HEK293 (cell line): ENCODE results near the gene CKAP4.

Source experiments
- ELK4 ChIP-seq: IDR thresholded peaks from 2 replicates; pipeline ENCODE4 v1.6.1; 2011; ENCODE audit warnings: mild to moderate bottlenecking, low read depth, low read length, borderline replicate concordance
- OVOL3 ChIP-seq: fragments of 450-650 bp; formaldehyde crosslinking; IDR thresholded peaks from 2 replicates; pipeline ENCODE4 v1.5.1; 2016; ENCODE audit warnings: missing biosample characterization, missing genetic modification characterization
- ZNF292 ChIP-seq: fragments of 450-650 bp; formaldehyde crosslinking; IDR thresholded peaks from 2 replicates; pipeline ENCODE4 v1.5.1; 2016; ENCODE audit warnings: low read depth, missing biosample characterization, missing genetic modification characterization, borderline replicate concordance
- ZNF324 ChIP-seq: fragments of 450-650 bp; formaldehyde crosslinking; IDR thresholded peaks from 2 replicates; pipeline ENCODE4 v1.5.1; 2016; ENCODE audit warnings: missing biosample characterization, missing genetic modification characterization
- ZNF350 ChIP-seq: fragments of 450-650 bp; formaldehyde crosslinking; IDR thresholded peaks from 2 replicates; pipeline ENCODE4 v1.5.0; 2017; ENCODE audit warnings: missing biosample characterization, mild to moderate bottlenecking, missing genetic modification characterization
- TF ChIP-seq, protein P1 (sequence below): fragments of 450-650 bp; formaldehyde crosslinking; IDR thresholded peaks from 2 replicates; pipeline ENCODE4 v1.5.1; 2016; ENCODE audit warnings: missing biosample characterization, missing genetic modification characterization

GRCh38 chr12:106280106-106280505 lies 32.3 kb upstream of the CKAP4 start:
- TF ChIP-seq ZNF324 (tag by site-specific recombination) (no peak), ZNF292 (tag by site-specific recombination) (no peak), OVOL3 (tag by site-specific recombination) (no peak), ELK4 (no peak), ZNF350 (no peak)
- TF ChIP-seq, protein P1, sequence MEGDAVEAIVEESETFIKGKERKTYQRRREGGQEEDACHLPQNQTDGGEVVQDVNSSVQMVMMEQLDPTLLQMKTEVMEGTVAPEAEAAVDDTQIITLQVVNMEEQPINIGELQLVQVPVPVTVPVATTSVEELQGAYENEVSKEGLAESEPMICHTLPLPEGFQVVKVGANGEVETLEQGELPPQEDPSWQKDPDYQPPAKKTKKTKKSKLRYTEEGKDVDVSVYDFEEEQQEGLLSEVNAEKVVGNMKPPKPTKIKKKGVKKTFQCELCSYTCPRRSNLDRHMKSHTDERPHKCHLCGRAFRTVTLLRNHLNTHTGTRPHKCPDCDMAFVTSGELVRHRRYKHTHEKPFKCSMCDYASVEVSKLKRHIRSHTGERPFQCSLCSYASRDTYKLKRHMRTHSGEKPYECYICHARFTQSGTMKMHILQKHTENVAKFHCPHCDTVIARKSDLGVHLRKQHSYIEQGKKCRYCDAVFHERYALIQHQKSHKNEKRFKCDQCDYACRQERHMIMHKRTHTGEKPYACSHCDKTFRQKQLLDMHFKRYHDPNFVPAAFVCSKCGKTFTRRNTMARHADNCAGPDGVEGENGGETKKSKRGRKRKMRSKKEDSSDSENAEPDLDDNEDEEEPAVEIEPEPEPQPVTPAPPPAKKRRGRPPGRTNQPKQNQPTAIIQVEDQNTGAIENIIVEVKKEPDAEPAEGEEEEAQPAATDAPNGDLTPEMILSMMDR (tag by site-specific recombination): no peak
